Epithelial cell of esophagus (primary cell): ENCODE data around the gene WDR64.

ENCODE experiments used
- DNase-seq: peaks from one replicate; pipeline ENCODE4 v3.0.0; 2010; ENCODE audit warnings: low read depth
- H3K4me3 ChIP-seq: 2 replicates; pipeline ENCODE4 v1.5.1; 2011; ENCODE audit warnings: mild to moderate bottlenecking, low read length, control low read depth
- TF ChIP-seq, protein P1 (sequence below): IDR thresholded peaks from 2 replicates; pipeline ENCODE4 v1.5.1; 2011; ENCODE audit warnings: low read depth, mild to moderate bottlenecking, low read length, control low read depth, inconsistent platforms; ENCODE audit not compliant: insufficient read depth; ENCODE audit errors: missing control alignments

The WDR64 gene

GRCh38 chr1:241772932-241773500 lies 120.9 kb downstream of the WDR64 start:
- TF ChIP-seq, protein P1, sequence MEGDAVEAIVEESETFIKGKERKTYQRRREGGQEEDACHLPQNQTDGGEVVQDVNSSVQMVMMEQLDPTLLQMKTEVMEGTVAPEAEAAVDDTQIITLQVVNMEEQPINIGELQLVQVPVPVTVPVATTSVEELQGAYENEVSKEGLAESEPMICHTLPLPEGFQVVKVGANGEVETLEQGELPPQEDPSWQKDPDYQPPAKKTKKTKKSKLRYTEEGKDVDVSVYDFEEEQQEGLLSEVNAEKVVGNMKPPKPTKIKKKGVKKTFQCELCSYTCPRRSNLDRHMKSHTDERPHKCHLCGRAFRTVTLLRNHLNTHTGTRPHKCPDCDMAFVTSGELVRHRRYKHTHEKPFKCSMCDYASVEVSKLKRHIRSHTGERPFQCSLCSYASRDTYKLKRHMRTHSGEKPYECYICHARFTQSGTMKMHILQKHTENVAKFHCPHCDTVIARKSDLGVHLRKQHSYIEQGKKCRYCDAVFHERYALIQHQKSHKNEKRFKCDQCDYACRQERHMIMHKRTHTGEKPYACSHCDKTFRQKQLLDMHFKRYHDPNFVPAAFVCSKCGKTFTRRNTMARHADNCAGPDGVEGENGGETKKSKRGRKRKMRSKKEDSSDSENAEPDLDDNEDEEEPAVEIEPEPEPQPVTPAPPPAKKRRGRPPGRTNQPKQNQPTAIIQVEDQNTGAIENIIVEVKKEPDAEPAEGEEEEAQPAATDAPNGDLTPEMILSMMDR = no peak
- H3K4me3 ChIP-seq = no peak overlapping the region
- DNase-seq = no peak

DNA sequence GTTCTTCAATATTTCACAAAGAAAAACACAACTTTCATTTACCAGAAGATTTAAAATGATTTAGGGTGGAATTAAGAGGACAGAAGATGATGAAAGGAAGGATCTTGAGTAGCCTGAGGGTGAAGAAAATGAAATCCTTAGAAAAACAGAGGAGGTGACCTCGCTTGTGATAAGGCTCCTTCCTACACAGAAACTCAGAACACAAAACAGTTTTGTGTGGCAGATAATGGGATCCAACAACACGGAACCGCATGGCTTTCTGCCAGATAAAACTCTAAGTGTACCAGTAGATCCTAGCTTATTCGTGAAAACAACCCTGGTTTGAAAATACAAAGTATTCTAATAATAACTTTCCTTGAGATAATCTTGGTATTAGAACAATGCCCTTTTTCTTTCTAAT lies 121.9 kb downstream of the WDR64 start:
- TF ChIP-seq, protein P1 = no peak
- H3K4me3 ChIP-seq = no peak overlapping the region
- no peak for DNase-seq

GRCh38 chr1:241775021-241775420 lies 122.9 kb downstream of the WDR64 start:
- TF ChIP-seq, protein P1 = no peak
- DNase-seq = peak; percentile 67
- no peak overlapping the region for H3K4me3 ChIP-seq

GRCh38 chr1:241776911-241777310 lies 124.8 kb downstream of the WDR64 start:
- H3K4me3 ChIP-seq = no peak overlapping the region
- peak; percentile 30 for DNase-seq
- TF ChIP-seq, protein P1 = no peak

- TF ChIP-seq, protein P1 = no peak
These were observed 126.0 kb downstream of the WDR64 start for GRCh38 chr1:241778117-241778516.

DNA sequence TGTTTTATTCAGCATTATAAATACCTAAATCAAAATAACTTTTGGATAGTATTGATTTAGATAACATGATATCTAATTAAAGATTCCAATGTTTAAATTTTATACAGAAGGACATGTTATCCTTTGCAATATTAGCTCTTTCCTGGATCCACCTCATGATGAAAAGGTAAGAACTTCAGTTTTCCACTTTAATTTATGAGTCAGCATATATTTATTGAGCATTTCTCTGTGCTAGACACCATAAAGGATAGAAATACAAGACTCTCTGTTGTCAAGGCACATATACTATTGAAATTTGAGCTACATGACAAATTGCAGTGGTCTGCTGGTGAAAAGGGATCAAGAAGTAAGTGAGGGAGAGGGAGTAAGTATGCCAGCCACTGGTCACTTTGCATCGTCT lies 127.8 kb downstream of the WDR64 start:
- TF ChIP-seq, protein P1 = no peak
- no peak for DNase-seq

More at GRCh38 chr1:241778117-241778516, 126.0 kb downstream of the WDR64 start:
- DNase-seq = no peak
- no peak overlapping the region for H3K4me3 ChIP-seq

DNA sequence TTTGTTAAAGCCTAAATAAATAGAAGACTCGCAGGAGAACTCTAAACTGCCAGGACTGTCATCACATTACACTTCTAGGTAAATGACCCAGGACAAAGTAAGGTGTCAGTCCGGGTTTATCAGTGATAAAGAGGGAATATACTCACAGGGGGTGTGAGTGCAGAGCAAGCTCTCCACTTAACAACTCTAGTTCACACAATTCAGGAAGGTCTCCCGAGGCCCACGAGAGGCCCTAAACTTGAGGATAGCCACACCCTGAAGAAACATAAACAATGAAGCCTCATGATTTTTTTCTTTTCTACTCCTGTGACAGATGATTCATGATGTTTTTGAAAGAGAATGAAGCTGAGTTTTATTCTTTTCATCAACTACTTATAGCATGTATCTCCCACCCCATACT lies 130.3 kb downstream of the WDR64 start:
- TF ChIP-seq, protein P1 = no peak
- H3K4me3 ChIP-seq = no peak overlapping the region
- DNase-seq = peak; percentile 7

More for the DNA sequence above, 127.8 kb downstream of the WDR64 start:
- H3K4me3 ChIP-seq = no peak overlapping the region
